Activated CD4-positive, alpha-beta T cell treated with anti-CD3 and anti-CD28 coated beads, Interleukin-2, amount 10 ng/mL, durations not matched to agents 7 days and 5 days (primary cell): ENCODE data around the gene FAM72A. TPM values are rescaled to one million over a fixed set of nuclear protein-coding genes. Genes with fewer than 3 reads are reported as not detected.
"Not testable (repeated sequence)": the region's sequence is repeated elsewhere in the genome, so short reads cannot be mapped to it uniquely, and the experiment has no call there.

ENCODE experiments used
- CTCF ChIA-PET: fragments of 350-600 bp; sonication (Branson Sonifier 250); formaldehyde crosslinking; loops from one replicate; lab custom pipeline; 2021; ENCODE audit warnings: antibody characterized with exemption; lab: Charles Lee
- POLR2A ChIA-PET: fragments of 350-600 bp; sonication (Branson Sonifier 250); formaldehyde crosslinking; loops from one replicate; lab custom pipeline; 2021; ENCODE audit warnings: antibody characterized with exemption; lab: Charles Lee
- DNase-seq: peaks from one replicate; pipeline ENCODE4 v3.0.0-alpha.2; 2020
- H3K27ac Mint-ChIP-seq: one replicate; pipeline ENCODE4 v1.8.0; 2021; ENCODE audit warnings: mild to moderate bottlenecking, moderate library complexity, mixed read lengths
- H3K27me3 Mint-ChIP-seq: one replicate; pipeline ENCODE4 v1.8.0; 2021; ENCODE audit warnings: mixed read lengths
- H3K36me3 Mint-ChIP-seq: one replicate; pipeline ENCODE4 v1.8.0; 2021; ENCODE audit warnings: low read depth, mixed read lengths
- H3K4me1 Mint-ChIP-seq: one replicate; pipeline ENCODE4 v1.8.0; 2021; ENCODE audit warnings: mixed read lengths
- H3K4me3 Mint-ChIP-seq: one replicate; pipeline ENCODE4 v1.8.0; 2021; ENCODE audit warnings: mild to moderate bottlenecking, moderate library complexity, mixed read lengths
- H3K9me3 Mint-ChIP-seq: one replicate; pipeline ENCODE4 v1.8.0; 2021; ENCODE audit warnings: mixed read lengths
- total RNA-seq, 2 experiments: library from RNA; stranded (reverse); gene quantifications; one replicate each; pipeline ENCODE4 v1.2.3, GENCODE V29; 2021

The FAM72A gene
- total RNA-seq, 2 experiments from 2014 or later: 29.6 to 34.3 TPM

DNA sequence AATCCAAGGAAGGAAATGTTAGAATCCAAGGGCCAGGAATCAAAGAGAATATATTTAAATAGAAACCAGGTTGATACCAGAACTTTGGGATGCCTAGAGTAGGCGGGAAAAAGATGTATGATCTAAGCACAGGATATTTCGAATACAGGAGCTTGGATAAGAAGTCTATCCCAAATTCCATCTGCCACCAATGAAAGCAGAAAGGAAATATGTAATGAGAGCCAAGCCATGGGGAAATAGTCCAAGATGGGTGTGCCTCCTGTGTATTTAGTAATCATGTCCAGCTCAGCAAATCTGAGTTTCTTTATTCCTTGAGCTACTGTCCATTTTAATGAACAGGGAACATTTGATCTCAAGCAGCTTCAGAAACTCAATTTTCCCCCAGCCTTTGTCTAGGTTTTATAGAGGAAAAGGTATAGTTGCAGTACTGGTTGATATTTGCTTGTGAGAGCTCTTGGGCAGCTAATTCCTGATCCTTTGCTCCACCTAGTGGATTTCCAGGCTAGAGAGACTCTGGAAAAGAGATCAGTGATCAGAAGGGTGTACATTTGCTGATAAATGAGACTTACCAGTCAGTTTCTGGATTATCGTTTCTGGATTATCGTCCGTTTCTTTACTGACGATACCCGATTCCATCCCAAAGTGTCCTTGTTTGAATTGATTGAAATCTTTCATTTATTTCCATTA, 28.3 kb downstream of the FAM72A start:
- POLR2A ChIA-PET, H3K27me3 Mint-ChIP-seq, H3K4me1 Mint-ChIP-seq, DNase-seq, H3K9me3 Mint-ChIP-seq, H3K4me3 Mint-ChIP-seq, H3K36me3 Mint-ChIP-seq, H3K27ac Mint-ChIP-seq, CTCF ChIA-PET: not testable (repeated sequence)

DNA sequence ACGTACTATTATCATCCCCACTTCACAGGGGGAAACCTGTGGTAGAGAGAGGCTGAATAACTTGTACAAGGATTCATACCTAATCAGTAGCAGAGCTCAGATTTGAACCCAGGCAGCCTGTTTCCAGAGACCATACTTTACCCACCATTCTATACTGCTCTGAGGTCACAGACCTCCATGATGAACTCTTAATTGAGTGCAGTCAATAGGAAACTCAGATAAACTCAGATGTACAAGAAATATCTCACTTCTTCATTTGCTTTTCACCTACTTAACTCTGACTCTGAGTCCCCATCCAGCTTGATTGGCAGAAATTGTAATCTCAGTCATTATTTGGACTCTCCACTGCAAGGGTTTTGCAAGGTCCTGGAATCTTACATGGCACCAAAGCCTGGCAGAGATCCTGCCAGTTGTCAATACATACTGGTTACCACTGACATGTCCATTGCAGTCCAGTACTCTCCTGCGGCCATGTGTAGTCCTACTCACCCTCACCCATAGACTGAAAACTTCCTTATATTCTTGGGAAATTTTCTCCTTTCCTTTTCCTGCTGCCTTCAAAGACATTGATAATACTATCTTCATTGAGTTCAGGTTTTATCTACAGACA, 29.4 kb downstream of the FAM72A start:
- H3K4me1 Mint-ChIP-seq, H3K4me3 Mint-ChIP-seq, H3K9me3 Mint-ChIP-seq, DNase-seq, H3K36me3 Mint-ChIP-seq, CTCF ChIA-PET, H3K27ac Mint-ChIP-seq, H3K27me3 Mint-ChIP-seq, POLR2A ChIA-PET: not testable (repeated sequence)

DNA sequence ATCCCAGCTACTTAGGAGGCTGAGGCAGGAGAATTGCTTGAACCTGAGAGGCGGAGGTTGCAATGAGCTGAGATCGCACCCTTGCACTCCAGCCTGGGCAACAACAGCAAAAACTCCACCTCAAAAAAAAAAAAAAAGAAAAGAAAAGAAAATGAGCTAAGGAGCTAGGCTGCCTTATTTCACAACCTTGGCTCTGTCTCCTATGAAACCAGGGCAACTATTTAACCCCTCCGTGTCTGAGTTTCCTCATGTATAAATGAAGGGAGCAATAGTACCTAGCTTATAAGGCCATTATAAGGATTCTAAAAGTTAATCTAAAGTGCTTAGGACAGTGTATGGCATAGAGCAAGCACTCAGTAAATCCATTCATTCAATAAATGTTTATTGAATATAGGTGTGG, 32.8 kb downstream of the FAM72A start:
- DNase-seq, POLR2A ChIA-PET, H3K4me1 Mint-ChIP-seq, H3K4me3 Mint-ChIP-seq, H3K27me3 Mint-ChIP-seq, H3K27ac Mint-ChIP-seq, CTCF ChIA-PET, H3K36me3 Mint-ChIP-seq, H3K9me3 Mint-ChIP-seq: not testable (repeated sequence)

DNA sequence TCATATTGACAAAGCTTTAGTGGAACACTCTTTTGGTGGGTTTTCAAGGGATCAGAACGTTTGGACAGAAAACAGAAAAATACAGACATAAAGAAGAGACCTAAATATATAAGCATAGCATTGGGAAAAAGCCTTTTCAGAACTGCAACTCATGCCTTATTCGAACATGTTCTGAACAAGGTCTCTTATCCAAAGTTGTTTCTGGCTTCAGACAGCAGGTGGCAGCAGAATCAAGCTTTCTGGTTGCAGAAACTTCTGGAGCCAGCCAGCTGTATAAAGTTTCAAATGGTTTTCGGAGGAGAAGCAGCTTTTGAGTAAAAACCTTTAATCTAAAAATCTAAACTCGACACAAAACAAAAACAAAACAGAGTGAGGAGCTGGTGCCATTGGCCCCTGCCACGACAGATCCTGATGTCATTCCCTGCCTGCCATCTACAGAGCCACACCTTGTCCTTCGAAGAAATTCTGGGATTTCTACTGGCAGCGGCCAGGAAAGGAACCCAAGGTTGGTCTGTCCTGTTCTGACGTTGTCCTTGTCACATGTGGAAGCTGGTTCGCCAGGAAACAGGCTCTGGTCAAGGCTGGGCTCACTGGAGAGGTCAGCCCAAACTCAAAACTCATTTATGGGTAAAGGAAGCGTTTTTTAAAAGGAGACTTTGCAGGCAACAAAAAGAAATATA, 35.1 kb downstream of the FAM72A start:
- H3K9me3 Mint-ChIP-seq, POLR2A ChIA-PET, H3K27me3 Mint-ChIP-seq, DNase-seq, CTCF ChIA-PET, H3K36me3 Mint-ChIP-seq, H3K27ac Mint-ChIP-seq, H3K4me3 Mint-ChIP-seq, H3K4me1 Mint-ChIP-seq: not testable (repeated sequence)

DNA sequence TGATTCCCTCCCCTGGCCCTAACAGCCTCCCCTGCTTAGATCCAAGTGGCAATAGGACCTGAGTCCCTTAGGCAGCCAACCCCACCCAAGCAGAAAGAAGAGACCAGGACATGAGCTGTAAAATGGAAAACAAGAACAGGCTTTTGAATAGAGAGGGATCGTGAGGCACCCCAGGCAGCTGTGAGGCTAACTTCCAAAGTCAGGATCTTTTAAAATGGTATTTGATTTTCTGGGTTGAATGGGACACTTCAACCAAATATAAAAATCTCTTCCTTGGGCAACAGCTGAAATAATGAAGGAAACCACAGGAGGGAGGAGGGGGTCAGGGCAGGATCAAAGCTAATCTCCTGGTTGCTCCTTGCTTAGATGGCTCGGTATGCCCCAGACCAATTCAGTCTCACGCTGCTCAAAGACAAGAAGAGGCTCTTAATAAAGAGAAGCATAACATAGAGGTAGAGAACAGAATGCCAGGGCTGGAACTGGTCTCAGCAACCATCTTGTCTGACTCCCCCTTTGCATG, 56.8 kb downstream of the FAM72A start:
- POLR2A ChIA-PET: interaction anchor here (0.6 kb wide), 1 partner anchor 363 kb away, joined by 3 read pairs; no protein-coding TSS in a partner anchor
- H3K9me3 Mint-ChIP-seq: no peaks in the 10 kb centered on the region
- CTCF ChIA-PET: no interaction called here
- H3K4me1 Mint-ChIP-seq: peaks cover 4% of the 10 kb centered on the region
- DNase-seq: no peak
- H3K36me3 Mint-ChIP-seq: no peaks in the 10 kb centered on the region
- H3K27me3 Mint-ChIP-seq: peaks cover 21% of the 10 kb centered on the region
- H3K27ac Mint-ChIP-seq: no peak overlapping the region
- no peak overlapping the region for H3K4me3 Mint-ChIP-seq

DNA sequence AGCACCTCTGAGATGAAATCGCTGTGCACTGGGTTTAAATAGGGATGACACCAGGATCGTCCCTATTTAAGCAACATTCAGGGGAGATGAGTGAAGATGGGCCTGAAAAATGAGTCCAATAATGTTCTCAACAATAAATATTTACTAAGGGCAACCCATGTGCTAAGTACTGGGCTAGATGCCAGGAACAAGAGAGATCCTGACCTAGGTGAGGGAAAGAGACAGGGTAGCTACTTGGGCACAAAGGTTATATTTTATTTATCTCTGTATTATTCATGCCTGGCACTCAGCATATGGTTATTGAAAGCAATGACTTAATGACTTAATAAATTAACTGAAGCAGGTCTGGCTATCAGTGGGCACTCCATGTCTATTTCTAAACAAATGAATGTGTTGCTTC, 58.0 kb downstream of the FAM72A start:
- ChIA-PET CTCF (no interaction called here), POLR2A (no interaction called here)
- peaks cover 28% of the 10 kb centered on the region for H3K27me3 Mint-ChIP-seq
- DNase-seq: no peak
- no peaks in the 10 kb centered on the region for H3K36me3 Mint-ChIP-seq
- H3K27ac Mint-ChIP-seq: no peak overlapping the region
- H3K4me3 Mint-ChIP-seq: no peak overlapping the region
- peaks cover 4% of the 10 kb centered on the region for H3K4me1 Mint-ChIP-seq
- no peaks in the 10 kb centered on the region for H3K9me3 Mint-ChIP-seq

DNA sequence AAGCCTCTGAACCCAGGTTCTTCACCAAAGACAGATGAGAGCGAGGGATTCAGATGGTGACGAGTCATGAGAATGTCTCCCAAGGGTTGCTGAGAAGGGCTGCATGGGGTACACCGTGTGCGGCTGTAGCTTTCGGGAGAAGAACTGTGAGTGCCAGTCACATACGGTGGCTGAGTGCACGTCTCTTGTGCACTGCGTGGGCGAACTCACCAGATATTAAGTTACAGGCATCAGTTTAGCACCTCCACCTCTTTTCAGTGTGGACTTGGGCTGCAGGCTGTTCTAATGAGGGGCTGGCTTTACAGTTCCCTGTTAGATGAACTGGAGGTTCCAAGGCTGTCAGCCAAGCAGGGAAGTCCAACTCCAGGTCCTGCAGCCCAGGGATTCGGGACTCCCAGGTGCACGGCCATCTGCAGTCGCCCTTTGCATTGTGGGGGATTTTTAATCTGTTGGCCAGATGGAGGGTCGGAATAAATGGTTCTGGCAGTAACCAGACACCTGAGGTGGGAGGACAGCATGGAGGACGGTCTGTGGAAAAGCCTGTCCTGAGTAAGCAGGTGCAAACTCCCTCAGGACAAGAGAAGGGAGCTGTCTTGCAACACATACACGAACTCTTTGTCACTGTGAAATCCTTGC, 59.0 kb downstream of the FAM72A start:
- ChIA-PET CTCF (interaction anchor here (0.7 to 1.5 kb wide), 2 partner anchors 9 to 181 kb away, joined by 3 to 4 read pairs; no protein-coding TSS in a partner anchor), POLR2A (no interaction called here)
- DNase-seq: no peak
- Mint-ChIP-seq H3K4me3 (no peak overlapping the region), H3K9me3 (no peaks in the 10 kb centered on the region), H3K27ac (no peak overlapping the region), H3K4me1 (peaks cover 4% of the 10 kb centered on the region), H3K27me3 (peaks cover 33% of the 10 kb centered on the region), H3K36me3 (no peaks in the 10 kb centered on the region)

DNA sequence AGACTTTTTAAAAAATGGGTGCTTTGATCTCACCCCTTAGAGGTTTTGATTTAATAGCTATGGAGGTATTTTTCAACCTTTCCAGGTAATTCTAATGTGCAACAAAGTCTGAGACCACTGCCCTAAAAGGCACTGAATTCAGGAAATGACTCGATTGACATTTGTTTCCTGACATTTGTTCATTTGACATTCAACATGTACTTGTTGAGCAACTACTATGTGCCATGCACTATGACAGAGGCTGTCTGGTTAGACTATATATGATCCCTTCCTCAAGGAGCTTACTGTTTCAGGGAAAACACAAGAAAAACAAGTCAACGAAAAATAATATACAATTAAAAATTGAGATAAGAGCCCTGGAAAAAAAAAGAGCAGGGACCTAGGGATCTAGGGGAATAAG, 59.9 kb downstream of the FAM72A start:
- no peaks in the 10 kb centered on the region for H3K36me3 Mint-ChIP-seq
- H3K4me1 Mint-ChIP-seq: peaks cover 4% of the 10 kb centered on the region
- H3K9me3 Mint-ChIP-seq: no peaks in the 10 kb centered on the region
- no peak overlapping the region for H3K4me3 Mint-ChIP-seq
- DNase-seq: no peak
- peaks cover 41% of the 10 kb centered on the region for H3K27me3 Mint-ChIP-seq
- CTCF ChIA-PET: interaction anchor here (0.7 to 1.5 kb wide), 2 partner anchors 8 to 180 kb away, joined by 3 to 4 read pairs; no protein-coding TSS in a partner anchor
- POLR2A ChIA-PET: no interaction called here
- no peak overlapping the region for H3K27ac Mint-ChIP-seq

DNA sequence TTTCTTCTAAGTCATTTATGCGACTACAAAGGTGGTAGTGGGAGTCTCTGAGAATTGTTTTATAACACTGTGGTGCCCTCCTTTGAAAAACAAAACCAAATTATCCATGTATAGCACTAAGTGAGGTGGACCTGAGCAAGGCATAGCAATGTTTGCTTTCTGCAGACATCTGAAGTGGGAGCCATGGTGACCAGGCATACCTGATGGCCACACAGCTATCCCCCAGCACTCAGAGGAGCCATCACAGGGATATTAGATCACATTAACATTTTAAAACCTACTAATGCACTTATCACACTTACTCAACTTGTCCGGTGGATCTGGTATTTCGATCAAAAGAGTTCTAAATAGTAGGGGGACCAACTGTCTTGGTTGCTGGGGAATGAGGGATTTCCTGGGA, 60.6 kb downstream of the FAM72A start:
- Mint-ChIP-seq H3K9me3 (no peaks in the 10 kb centered on the region), H3K27me3 (peaks cover 45% of the 10 kb centered on the region), H3K27ac (no peak overlapping the region), H3K36me3 (no peaks in the 10 kb centered on the region), H3K4me3 (no peak overlapping the region), H3K4me1 (peaks cover 4% of the 10 kb centered on the region)
- DNase-seq: no peak
- POLR2A ChIA-PET: no interaction called here
- CTCF ChIA-PET: interaction anchor here (1.5 kb wide), 1 partner anchor 8 kb away, joined by 3 read pairs; no protein-coding TSS in a partner anchor

DNA sequence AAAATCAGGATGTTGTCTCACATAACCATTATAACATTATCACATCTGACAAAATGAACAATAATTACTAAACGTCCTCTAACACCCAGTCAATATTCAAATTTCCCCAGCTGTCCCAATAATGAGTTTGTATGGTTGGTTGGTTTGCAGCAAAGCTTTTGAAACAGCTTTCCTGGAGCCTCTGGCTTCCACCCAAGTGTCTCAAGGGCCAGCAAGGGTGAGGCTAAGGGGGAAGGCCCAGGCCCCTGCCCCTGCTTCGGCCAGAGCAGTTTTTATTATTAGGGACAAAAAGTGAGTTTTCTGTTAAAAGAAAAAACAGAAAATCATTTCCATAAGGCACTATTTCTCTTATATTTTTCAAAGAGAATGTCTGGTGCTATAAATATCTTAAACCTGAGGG, 66.4 kb downstream of the FAM72A start:
- H3K9me3 Mint-ChIP-seq: no peaks in the 10 kb centered on the region
- CTCF ChIA-PET: interaction anchor here (1.2 kb wide), 1 partner anchor 344 kb away, joined by 4 read pairs; no protein-coding TSS in a partner anchor
- H3K27ac Mint-ChIP-seq: no peak overlapping the region
- H3K4me1 Mint-ChIP-seq: no peaks in the 10 kb centered on the region
- DNase-seq: no peak
- no peak overlapping the region for H3K4me3 Mint-ChIP-seq
- POLR2A ChIA-PET: no interaction called here
- H3K36me3 Mint-ChIP-seq: no peaks in the 10 kb centered on the region
- H3K27me3 Mint-ChIP-seq: peaks cover 27% of the 10 kb centered on the region
